RCC 7860 (cell line): ENCODE measurements around the gene SETX.
A peak's percentile ranks its signal among the peaks of the same experiment; 100 is the strongest.

Experiments used
- DNase-seq: peaks from one replicate; pipeline ENCODE4 v3.0.0-alpha.2; 2015; ENCODE audit warnings: low spot score
- FAIRE-seq: peaks from 2 replicates; lab custom pipeline; 2012; peaks lifted over from hg19 to GRCh38; lab: Jason Lieb, UNC

SETX gene

GRCh38 chr9:132226571-132227430 lies 128.0 kb downstream of the SETX start:
- DNase-seq: no peak
- FAIRE-seq: no peak

- no peak for DNase-seq
- no peak for FAIRE-seq
Measured at GRCh38 chr9:132224645-132225044, 130.1 kb downstream of the SETX start.

- FAIRE-seq (no peak), DNase-seq (no peak)
Measured at GRCh38 chr9:132221941-132222340, 132.8 kb downstream of the SETX start.

GRCh38 chr9:132218208-132218607 lies 136.6 kb downstream of the SETX start:
- DNase-seq (no peak), FAIRE-seq (no peak)

- DNase-seq: no peak
- no peak for FAIRE-seq
Measured at GRCh38 chr9:132216861-132217619, 137.7 kb downstream of the SETX start.

GRCh38 chr9:132214027-132214622 lies 140.7 kb downstream of the SETX start:
- peak; percentile 69 for DNase-seq
- no peak for FAIRE-seq

GRCh38 chr9:132211570-132211969 lies 143.2 kb downstream of the SETX start:
- FAIRE-seq (no peak), DNase-seq (no peak)
